GM12892 (cell line): ENCODE measurements around the gene TYW3. TPM values are rescaled to one million over a fixed set of nuclear protein-coding genes. Genes with fewer than 3 reads are reported as not detected.

Source experiments
- DNase-seq: peaks from one replicate; pipeline ENCODE4 v3.0.0; 2011; ENCODE audit not compliant: insufficient read length
- FAIRE-seq: peaks from 2 replicates; lab custom pipeline; 2011; peaks lifted over from hg19 to GRCh38; lab: Jason Lieb, UNC
- POLR2A ChIP-seq: IDR thresholded peaks from 2 replicates; pipeline ENCODE4 v1.6.1; 2011; ENCODE audit warnings: low read depth, low read length, control low read depth
- POLR2AphosphoS5 ChIP-seq: IDR thresholded peaks from 2 replicates; pipeline ENCODE4 v1.6.1; 2011; ENCODE audit warnings: low read depth, low read length, control low read depth
- TAF1 ChIP-seq: IDR thresholded peaks from 2 replicates; pipeline ENCODE4 v1.6.1; 2011; ENCODE audit warnings: low read depth, mild to moderate bottlenecking, control low read depth, low read length, borderline replicate concordance
- polyA plus RNA-seq: library from polyadenylated mRNA; unstranded; fragments of >200 nt; gene quantifications from one replicate; pipeline ENCODE4 v1.2.1, GENCODE V29; 2012; ENCODE audit warnings: missing spikeins, inconsistent platforms; ENCODE audit not compliant: missing spikeins

The TYW3 gene, protein sequence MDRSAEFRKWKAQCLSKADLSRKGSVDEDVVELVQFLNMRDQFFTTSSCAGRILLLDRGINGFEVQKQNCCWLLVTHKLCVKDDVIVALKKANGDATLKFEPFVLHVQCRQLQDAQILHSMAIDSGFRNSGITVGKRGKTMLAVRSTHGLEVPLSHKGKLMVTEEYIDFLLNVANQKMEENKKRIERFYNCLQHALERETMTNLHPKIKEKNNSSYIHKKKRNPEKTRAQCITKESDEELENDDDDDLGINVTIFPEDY
- polyA plus RNA-seq: 45.0 TPM

DNA sequence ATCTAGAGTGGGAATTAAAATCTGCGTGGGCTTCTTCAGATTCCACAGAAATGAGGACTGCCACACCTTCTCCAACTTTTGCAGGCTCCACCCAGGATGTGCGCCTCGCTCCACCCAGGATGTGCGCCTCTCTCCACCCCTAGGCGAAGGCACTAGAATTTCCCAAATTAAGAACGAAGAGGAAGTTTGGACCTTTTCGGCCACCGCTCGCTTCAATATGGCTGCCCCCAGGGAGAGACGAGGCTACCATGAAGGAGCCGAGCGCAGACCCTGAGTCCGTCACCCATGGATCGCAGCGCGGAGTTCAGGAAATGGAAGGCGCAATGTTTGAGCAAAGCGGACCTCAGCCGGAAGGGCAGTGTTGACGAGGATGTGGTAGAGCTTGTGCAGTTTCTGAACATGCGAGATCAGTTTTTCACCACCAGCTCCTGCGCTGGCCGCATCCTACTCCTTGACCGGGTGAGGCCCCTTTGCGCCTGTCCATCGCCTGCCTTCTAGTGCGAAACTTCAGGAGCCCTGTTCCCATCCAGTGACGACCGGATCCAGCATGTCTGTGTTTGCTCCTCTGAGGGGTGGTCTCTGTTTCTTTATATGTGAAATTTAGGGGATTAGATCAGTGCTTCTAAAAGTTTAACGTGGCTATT is at the start of gene TYW3, which contains the start of gene CRYZ:
TSS of gene TYW3 (plus strand) at position 193 of the 644 bp plus-strand sequence. CDS start at position 286, 93 bp downstream.
TSS of gene CRYZ (minus strand) at position 91 of the 644 bp plus-strand sequence. CDS start 8,229 bp downstream, outside the sequence.
- TF ChIP-seq POLR2A: peak; percentile 88
- peak; percentile 80 for TF ChIP-seq TAF1
- peak; percentile 81 for TF ChIP-seq POLR2AphosphoS5
- FAIRE-seq (peak; percentile 95), DNase-seq (peak; percentile 44)

- no peak for TF ChIP-seq TAF1
- no peak for TF ChIP-seq POLR2A
- TF ChIP-seq POLR2AphosphoS5: no peak
- DNase-seq (no peak), FAIRE-seq (no peak)
Observed at GRCh38 chr1:74683656-74684055, 49.3 kb upstream of the TYW3 start.

- TF ChIP-seq TAF1 (no peak), POLR2A (no peak), POLR2AphosphoS5 (no peak)
- FAIRE-seq (no peak), DNase-seq (no peak)
Observed at GRCh38 chr1:74684301-74684700, 48.7 kb upstream of the TYW3 start.

- FAIRE-seq (no peak), DNase-seq (no peak)
- TF ChIP-seq POLR2AphosphoS5 (no peak), POLR2A (no peak)
Observed at GRCh38 chr1:74686928-74687327, 46.0 kb upstream of the TYW3 start.

- FAIRE-seq (peak; percentile 42), DNase-seq (no peak)
- TF ChIP-seq POLR2A (no peak), TAF1 (no peak), POLR2AphosphoS5 (no peak)
Observed at GRCh38 chr1:74689621-74690363, 43.2 kb upstream of the TYW3 start.

DNA sequence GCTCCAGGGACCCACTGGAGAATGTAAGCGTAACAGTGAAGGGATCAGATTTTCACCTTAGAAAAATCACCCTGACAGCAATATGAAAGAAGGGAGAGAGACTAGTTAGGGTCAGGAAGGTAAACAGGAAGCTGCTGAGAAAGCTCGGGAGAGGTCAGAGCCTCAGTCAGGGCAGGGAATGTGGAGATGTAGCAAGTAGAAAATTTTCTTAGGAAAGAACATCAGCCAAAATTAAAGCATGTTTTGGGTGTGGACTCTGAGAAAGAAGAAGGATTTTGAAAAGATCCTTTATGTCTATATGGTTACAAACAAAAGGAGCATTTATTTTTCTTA is 42.6 kb upstream of the TYW3 start:
- no peak for DNase-seq
- FAIRE-seq: no peak
- TF ChIP-seq POLR2AphosphoS5: no peak
- TF ChIP-seq TAF1: no peak
- TF ChIP-seq POLR2A: no peak

GRCh38 chr1:74690909-74691308 is 42.0 kb upstream of the TYW3 start:
- DNase-seq: no peak
- no peak for TF ChIP-seq POLR2A
- no peak for TF ChIP-seq TAF1
- no peak for FAIRE-seq

DNA sequence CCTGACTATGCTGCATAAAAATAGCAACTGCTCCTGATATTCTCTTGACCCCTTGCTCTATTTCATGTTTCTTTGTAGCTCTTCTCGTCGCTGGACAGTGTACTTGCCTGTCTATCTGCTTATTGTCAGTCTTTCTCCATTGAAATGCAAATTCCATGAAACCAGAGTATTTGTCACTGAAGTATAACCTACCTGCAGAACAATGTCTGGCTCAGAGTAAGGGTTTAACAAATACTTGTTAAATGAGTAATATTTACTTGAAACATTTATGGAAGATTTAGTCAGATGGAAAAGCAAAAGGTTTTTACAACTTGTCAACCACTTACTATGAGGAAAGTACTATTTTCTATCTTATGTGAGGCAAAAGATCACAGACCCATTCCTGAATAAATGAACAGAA is 39.5 kb upstream of the TYW3 start:
- FAIRE-seq: no peak
- DNase-seq: no peak
- TF ChIP-seq TAF1: no peak
- TF ChIP-seq POLR2AphosphoS5: no peak
- no peak for TF ChIP-seq POLR2A

- DNase-seq: no peak
Observed at GRCh38 chr1:74697832-74698231, 35.1 kb upstream of the TYW3 start.

GRCh38 chr1:74699331-74699730 is 33.6 kb upstream of the TYW3 start:
- DNase-seq (no peak), FAIRE-seq (no peak)
- no peak for TF ChIP-seq POLR2AphosphoS5
- no peak for TF ChIP-seq TAF1
- TF ChIP-seq POLR2A: no peak

More at GRCh38 chr1:74697832-74698231, 35.1 kb upstream of the TYW3 start:
- FAIRE-seq: no peak
- TF ChIP-seq POLR2A: no peak
- TF ChIP-seq TAF1: no peak
- TF ChIP-seq POLR2AphosphoS5: no peak

DNA sequence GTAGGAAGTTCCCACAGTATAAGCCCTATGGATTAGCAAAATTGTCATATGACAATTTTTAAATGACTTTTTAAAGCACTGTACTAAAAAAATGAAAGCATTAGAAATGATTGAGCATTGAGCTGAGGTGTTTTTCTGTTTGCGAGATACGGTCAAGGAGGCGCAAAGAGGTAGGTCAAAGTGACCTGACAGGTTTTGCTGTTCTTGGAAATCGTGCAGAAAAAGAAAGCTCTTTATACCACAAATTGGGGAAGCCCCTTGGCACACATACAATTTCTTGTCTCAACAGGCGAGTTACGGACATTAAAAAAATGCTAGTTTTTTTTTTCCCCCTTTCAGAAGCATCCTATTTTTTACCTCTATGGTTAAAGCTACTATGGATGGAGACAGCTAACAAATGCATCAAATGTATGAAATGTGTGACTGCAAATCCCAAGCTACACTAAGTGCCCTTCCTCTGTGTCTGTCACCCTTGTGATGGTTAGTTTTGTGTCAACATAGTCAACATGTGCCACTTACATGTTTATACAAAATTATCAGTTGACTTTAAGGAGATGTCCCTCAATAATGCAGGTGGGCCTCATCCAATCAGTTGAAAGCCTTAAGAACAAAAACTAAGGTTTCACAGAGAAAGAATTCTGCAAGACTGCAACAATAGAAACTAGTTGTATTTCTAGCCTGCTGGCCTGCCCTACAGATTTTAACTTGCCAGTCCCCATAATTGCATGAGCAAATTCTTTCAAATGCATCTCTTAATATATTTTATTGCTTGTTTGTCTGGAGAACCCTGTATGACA is 29.4 kb upstream of the TYW3 start:
- peak; percentile 38 for FAIRE-seq

More for the DNA sequence above, 29.4 kb upstream of the TYW3 start:
- TF ChIP-seq TAF1: no peak
- no peak for TF ChIP-seq POLR2AphosphoS5
- no peak for TF ChIP-seq POLR2A
- DNase-seq: no peak
